ENCODE results near the gene WDFY4. TPM values are rescaled to one million over a fixed set of nuclear protein-coding genes. Genes with fewer than 3 reads are reported as not detected.

Gene WDFY4
- total and polyA plus RNA-seq, 2 experiments from 2014 or later, result 0.14 TPM; not detected in 1

DNA sequence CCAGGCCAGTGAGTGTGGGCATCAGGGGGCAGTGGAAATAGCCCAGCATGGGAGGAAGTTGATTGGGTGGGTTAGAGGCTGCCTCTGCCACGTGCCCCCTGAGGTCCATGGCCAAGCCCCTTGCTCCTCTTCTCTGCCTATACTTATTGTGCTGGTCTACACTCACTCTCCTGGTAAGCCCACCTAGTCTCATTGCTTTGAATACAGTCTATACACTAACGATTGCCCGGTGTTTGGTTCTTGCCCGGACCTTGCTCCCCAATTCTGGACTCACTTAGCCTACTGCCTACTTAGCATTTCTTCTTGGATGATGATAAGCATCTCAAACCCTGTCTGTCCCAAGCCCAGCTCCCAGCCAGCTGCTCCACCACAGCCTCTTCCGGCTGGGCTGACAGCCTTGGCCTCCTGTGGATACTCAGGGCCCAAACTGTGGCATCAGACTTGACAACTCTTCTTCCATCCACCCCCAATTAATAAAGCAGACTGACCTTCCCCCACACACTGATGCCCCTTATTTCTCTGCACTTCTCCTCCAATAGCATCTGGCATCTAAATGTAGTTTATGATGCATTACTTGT is 244.8 kb downstream of the WDFY4 start:
- Histone ChIP-seq H3K9me2 (ENCODE audit: insufficient read depth) (no peaks in the 10 kb centered on the region), H3K79me2 (replicated peaks; ENCODE audit: insufficient read depth) (no peaks in the 10 kb centered on the region), H3K27ac (ENCODE audit: low read depth) (no peak overlapping the region), H2AFZ (no peak overlapping the region), H3K4me3 (no peak overlapping the region), H3F3A (replicated peaks; ENCODE audit: low read depth) (no peaks in the 10 kb centered on the region), H3K27me3 (ENCODE audit: insufficient read depth) (no peaks in the 10 kb centered on the region), H4K20me1 (replicated peaks; ENCODE audit: insufficient read depth) (no peaks in the 10 kb centered on the region), H3K36me3 (ENCODE audit: insufficient read depth) (no peaks in the 10 kb centered on the region), H3K4me2 (no peak overlapping the region), H3K4me1 (ENCODE audit: insufficient read depth) (0 out of 2 replicates have a peak, but pooled peaks cover 6% of the 10 kb centered on the region)
- ATAC-seq (no peak), DNase-seq (ENCODE audit: low spot score) (no peak)
- no peak for TF ChIP-seq ZNF114 (CRISPR knock-in tag; IDR thresholded peaks at IDR 0.05)
- no peak for TF ChIP-seq CREB1 (CRISPR knock-in tag; IDR thresholded peaks at IDR 0.05; ENCODE audit: low read depth)
- TF ChIP-seq STAT1 (IDR thresholded peaks at IDR 0.05; ENCODE audit: unreplicated experiment), result no peak
- TF ChIP-seq EZH2 (IDR thresholded peaks at IDR 0.05; ENCODE audit: low read depth, unreplicated experiment), result no peak
- TF ChIP-seq, protein P1, sequence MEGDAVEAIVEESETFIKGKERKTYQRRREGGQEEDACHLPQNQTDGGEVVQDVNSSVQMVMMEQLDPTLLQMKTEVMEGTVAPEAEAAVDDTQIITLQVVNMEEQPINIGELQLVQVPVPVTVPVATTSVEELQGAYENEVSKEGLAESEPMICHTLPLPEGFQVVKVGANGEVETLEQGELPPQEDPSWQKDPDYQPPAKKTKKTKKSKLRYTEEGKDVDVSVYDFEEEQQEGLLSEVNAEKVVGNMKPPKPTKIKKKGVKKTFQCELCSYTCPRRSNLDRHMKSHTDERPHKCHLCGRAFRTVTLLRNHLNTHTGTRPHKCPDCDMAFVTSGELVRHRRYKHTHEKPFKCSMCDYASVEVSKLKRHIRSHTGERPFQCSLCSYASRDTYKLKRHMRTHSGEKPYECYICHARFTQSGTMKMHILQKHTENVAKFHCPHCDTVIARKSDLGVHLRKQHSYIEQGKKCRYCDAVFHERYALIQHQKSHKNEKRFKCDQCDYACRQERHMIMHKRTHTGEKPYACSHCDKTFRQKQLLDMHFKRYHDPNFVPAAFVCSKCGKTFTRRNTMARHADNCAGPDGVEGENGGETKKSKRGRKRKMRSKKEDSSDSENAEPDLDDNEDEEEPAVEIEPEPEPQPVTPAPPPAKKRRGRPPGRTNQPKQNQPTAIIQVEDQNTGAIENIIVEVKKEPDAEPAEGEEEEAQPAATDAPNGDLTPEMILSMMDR (conservative IDR thresholded peaks at IDR 0.05; ENCODE audit: low read depth in 2 of 2), result no peak
- TF ChIP-seq EZH2phosphoT487 (IDR thresholded peaks at IDR 0.05; ENCODE audit: unreplicated experiment), result no peak
- TF ChIP-seq JUNB (IDR thresholded peaks at IDR 0.05; ENCODE audit: unreplicated experiment), result no peak
- TF ChIP-seq, protein P2, sequence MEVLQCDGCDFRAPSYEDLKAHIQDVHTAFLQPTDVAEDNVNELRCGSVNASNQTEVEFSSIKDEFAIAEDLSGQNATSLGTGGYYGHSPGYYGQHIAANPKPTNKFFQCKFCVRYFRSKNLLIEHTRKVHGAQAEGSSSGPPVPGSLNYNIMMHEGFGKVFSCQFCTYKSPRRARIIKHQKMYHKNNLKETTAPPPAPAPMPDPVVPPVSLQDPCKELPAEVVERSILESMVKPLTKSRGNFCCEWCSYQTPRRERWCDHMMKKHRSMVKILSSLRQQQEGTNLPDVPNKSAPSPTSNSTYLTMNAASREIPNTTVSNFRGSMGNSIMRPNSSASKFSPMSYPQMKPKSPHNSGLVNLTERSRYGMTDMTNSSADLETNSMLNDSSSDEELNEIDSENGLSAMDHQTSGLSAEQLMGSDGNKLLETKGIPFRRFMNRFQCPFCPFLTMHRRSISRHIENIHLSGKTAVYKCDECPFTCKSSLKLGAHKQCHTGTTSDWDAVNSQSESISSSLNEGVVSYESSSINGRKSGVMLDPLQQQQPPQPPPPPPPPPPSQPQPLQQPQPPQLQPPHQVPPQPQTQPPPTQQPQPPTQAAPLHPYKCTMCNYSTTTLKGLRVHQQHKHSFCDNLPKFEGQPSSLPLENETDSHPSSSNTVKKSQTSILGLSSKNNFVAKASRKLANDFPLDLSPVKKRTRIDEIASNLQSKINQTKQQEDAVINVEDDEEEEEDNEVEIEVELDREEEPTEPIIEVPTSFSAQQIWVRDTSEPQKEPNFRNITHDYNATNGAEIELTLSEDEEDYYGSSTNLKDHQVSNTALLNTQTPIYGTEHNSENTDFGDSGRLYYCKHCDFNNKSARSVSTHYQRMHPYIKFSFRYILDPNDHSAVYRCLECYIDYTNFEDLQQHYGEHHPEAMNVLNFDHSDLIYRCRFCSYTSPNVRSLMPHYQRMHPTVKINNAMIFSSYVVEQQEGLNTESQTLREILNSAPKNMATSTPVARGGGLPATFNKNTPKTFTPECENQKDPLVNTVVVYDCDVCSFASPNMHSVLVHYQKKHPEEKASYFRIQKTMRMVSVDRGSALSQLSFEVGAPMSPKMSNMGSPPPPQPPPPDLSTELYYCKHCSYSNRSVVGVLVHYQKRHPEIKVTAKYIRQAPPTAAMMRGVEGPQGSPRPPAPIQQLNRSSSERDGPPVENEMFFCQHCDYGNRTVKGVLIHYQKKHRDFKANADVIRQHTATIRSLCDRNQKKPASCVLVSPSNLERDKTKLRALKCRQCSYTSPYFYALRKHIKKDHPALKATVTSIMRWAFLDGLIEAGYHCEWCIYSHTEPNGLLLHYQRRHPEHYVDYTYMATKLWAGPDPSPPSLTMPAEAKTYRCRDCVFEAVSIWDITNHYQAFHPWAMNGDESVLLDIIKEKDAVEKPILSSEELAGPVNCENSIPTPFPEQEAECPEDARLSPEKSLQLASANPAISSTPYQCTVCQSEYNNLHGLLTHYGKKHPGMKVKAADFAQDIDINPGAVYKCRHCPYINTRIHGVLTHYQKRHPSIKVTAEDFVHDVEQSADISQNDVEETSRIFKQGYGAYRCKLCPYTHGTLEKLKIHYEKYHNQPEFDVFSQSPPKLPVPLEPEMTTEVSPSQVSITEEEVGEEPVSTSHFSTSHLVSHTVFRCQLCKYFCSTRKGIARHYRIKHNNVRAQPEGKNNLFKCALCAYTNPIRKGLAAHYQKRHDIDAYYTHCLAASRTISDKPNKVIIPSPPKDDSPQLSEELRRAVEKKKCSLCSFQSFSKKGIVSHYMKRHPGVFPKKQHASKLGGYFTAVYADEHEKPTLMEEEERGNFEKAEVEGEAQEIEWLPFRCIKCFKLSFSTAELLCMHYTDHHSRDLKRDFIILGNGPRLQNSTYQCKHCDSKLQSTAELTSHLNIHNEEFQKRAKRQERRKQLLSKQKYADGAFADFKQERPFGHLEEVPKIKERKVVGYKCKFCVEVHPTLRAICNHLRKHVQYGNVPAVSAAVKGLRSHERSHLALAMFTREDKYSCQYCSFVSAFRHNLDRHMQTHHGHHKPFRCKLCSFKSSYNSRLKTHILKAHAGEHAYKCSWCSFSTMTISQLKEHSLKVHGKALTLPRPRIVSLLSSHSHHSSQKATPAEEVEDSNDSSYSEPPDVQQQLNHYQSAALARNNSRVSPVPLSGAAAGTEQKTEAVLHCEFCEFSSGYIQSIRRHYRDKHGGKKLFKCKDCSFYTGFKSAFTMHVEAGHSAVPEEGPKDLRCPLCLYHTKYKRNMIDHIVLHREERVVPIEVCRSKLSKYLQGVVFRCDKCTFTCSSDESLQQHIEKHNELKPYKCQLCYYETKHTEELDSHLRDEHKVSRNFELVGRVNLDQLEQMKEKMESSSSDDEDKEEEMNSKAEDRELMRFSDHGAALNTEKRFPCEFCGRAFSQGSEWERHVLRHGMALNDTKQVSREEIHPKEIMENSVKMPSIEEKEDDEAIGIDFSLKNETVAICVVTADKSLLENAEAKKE (CRISPR knock-in tag; IDR thresholded peaks at IDR 0.05), result no peak
- TF ChIP-seq POLR2AphosphoS5 (IDR thresholded peaks at IDR 0.05; ENCODE audit: low read depth), result no peak
- TF ChIP-seq NANOG (IDR thresholded peaks at IDR 0.05; ENCODE audit: borderline replicate concordance), result no peak
- TF ChIP-seq, protein P3, sequence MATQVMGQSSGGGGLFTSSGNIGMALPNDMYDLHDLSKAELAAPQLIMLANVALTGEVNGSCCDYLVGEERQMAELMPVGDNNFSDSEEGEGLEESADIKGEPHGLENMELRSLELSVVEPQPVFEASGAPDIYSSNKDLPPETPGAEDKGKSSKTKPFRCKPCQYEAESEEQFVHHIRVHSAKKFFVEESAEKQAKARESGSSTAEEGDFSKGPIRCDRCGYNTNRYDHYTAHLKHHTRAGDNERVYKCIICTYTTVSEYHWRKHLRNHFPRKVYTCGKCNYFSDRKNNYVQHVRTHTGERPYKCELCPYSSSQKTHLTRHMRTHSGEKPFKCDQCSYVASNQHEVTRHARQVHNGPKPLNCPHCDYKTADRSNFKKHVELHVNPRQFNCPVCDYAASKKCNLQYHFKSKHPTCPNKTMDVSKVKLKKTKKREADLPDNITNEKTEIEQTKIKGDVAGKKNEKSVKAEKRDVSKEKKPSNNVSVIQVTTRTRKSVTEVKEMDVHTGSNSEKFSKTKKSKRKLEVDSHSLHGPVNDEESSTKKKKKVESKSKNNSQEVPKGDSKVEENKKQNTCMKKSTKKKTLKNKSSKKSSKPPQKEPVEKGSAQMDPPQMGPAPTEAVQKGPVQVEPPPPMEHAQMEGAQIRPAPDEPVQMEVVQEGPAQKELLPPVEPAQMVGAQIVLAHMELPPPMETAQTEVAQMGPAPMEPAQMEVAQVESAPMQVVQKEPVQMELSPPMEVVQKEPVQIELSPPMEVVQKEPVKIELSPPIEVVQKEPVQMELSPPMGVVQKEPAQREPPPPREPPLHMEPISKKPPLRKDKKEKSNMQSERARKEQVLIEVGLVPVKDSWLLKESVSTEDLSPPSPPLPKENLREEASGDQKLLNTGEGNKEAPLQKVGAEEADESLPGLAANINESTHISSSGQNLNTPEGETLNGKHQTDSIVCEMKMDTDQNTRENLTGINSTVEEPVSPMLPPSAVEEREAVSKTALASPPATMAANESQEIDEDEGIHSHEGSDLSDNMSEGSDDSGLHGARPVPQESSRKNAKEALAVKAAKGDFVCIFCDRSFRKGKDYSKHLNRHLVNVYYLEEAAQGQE (IDR thresholded peaks at IDR 0.05; ENCODE audit: unreplicated experiment), result no peak
- no peak for TF ChIP-seq ZNF331 (CRISPR knock-in tag; IDR thresholded peaks at IDR 0.05; ENCODE audit: low read depth)
- TF ChIP-seq, protein P4, sequence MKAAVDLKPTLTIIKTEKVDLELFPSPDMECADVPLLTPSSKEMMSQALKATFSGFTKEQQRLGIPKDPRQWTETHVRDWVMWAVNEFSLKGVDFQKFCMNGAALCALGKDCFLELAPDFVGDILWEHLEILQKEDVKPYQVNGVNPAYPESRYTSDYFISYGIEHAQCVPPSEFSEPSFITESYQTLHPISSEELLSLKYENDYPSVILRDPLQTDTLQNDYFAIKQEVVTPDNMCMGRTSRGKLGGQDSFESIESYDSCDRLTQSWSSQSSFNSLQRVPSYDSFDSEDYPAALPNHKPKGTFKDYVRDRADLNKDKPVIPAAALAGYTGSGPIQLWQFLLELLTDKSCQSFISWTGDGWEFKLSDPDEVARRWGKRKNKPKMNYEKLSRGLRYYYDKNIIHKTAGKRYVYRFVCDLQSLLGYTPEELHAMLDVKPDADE (IDR thresholded peaks at IDR 0.05), result no peak
- Mint-ChIP-seq H3K4me1 (peaks cover 15% of the 10 kb centered on the region), H3K9me3 (no peaks in the 10 kb centered on the region; the same call in 2 of the 3 replicates), H3K4me3 (no peak overlapping the region), H3K36me3 (ENCODE audit: low read depth) (no peaks in the 10 kb centered on the region; the same call in 2 of the 3 replicates), H3K27ac (no peak overlapping the region), H3K27me3 (ENCODE audit: insufficient read depth, low read depth, poor library complexity) (peaks cover 4% of the 10 kb centered on the region)
